NCI-H1417 treated with DMSO at 0.1 percent for 48 hours (cell line): ENCODE data around the gene SEPHS1.
"Not testable (repeated sequence)": the region's sequence is repeated elsewhere in the genome, so short reads cannot be mapped to it uniquely, and the experiment has no call there.

Experiments
- DNase-seq: peaks from one replicate; lab custom pipeline; 2025; lab: John Stamatoyannopoulos, UW

Gene SEPHS1

GRCh38 chr10:13348216-13349017 lies at the start of gene SEPHS1:
Gene SEPHS1 (minus strand): TSS chr10:13348293. CDS start chr10:13344950, 3,343 bp downstream.
- no peak for DNase-seq

- no peak for DNase-seq
These were observed 49.0 kb upstream of the SEPHS1 start for GRCh38 chr10:13397052-13397451.

- no peak for DNase-seq
These were observed 48.3 kb upstream of the SEPHS1 start for GRCh38 chr10:13396369-13396768.

GRCh38 chr10:13395540-13395939 lies 47.4 kb upstream of the SEPHS1 start:
- no peak for DNase-seq

- no peak for DNase-seq
These were observed 45.5 kb upstream of the SEPHS1 start for GRCh38 chr10:13393640-13394039.

- DNase-seq, result no peak
These were observed 44.6 kb upstream of the SEPHS1 start for GRCh38 chr10:13392701-13393100.

GRCh38 chr10:13390604-13391522 lies 42.8 kb upstream of the SEPHS1 start:
- no peak for DNase-seq

GRCh38 chr10:13388478-13389230 lies 40.6 kb upstream of the SEPHS1 start:
- no peak for DNase-seq

- DNase-seq, result no peak
These were observed 37.9 kb upstream of the SEPHS1 start for GRCh38 chr10:13386021-13386420.

- DNase-seq, result no peak
These were observed 35.3 kb upstream of the SEPHS1 start for GRCh38 chr10:13383399-13383761.

GRCh38 chr10:13382703-13383398 lies 34.8 kb upstream of the SEPHS1 start:
- no peak for DNase-seq

GRCh38 chr10:13379061-13379460 lies 31.0 kb upstream of the SEPHS1 start:
- not testable (repeated sequence) for DNase-seq

GRCh38 chr10:13376746-13377145 lies 28.7 kb upstream of the SEPHS1 start:
- DNase-seq, result no peak

GRCh38 chr10:13376297-13376696 lies 28.2 kb upstream of the SEPHS1 start:
- no peak for DNase-seq

GRCh38 chr10:13375791-13376190 lies 27.7 kb upstream of the SEPHS1 start:
- no peak for DNase-seq

- DNase-seq, result no peak
These were observed 25.6 kb upstream of the SEPHS1 start for GRCh38 chr10:13373644-13374043.

GRCh38 chr10:13372524-13372923 lies 24.4 kb upstream of the SEPHS1 start:
- DNase-seq, result no peak

- peak; percentile 5 for DNase-seq
These were observed 23.9 kb upstream of the SEPHS1 start for GRCh38 chr10:13371897-13372470.

- DNase-seq, result no peak
These were observed 18.8 kb upstream of the SEPHS1 start for GRCh38 chr10:13366891-13367290.

- DNase-seq, result no peak
These were observed 17.7 kb upstream of the SEPHS1 start for GRCh38 chr10:13365831-13366230.

GRCh38 chr10:13365243-13365642 lies 17.1 kb upstream of the SEPHS1 start:
- DNase-seq, result no peak
